ENCODE data around the gene ADGRL3. TPM values are rescaled to one million over a fixed set of nuclear protein-coding genes. Genes with fewer than 3 reads are reported as not detected.
"Not testable (repeated sequence)": the region's sequence is repeated elsewhere in the genome, so short reads cannot be mapped to it uniquely, and the experiment has no call there.

The ADGRL3 gene
- total RNA-seq, 4 donors from 2014 or later = 2.2 to 10.0 (median 4.6) TPM

- 26 to 48% methylated on average over 3 of the region's 3 CpGs for WGBS, 2 donors (ENCODE audit: low coverage in 1 of 2)
- Histone ChIP-seq H3K27ac (peak overlapping the region; percentile 35 to 70 (median 62)), H3K4me3 (peak overlapping the region in 1 of 4 donors; percentile 59), H3K4me1 (peaks cover 0 to 4% (median 1%) of the 10 kb centered on the region in 4 donors), H3K9me3 (no peaks in the 10 kb centered on the region), H3K36me3 (no peaks in the 10 kb centered on the region), H3K27me3 (peaks cover 54% of the 10 kb centered on the region)
- intact Hi-C loops (cut with DNase I; ENCODE audit: low total_unique reads) = no loop called here
- TF ChIP-seq POLR2AphosphoS5 (IDR thresholded peaks at IDR 0.05) (no peak), CTCF (IDR thresholded peaks at IDR 0.05) (no peak), POLR2A (IDR thresholded peaks at IDR 0.05) (no peak), EP300 (IDR thresholded peaks at IDR 0.05; ENCODE audit: low read depth) (no peak)
- DNase-seq = no peak
- in situ Hi-C loops (cut with MboI; ENCODE audit: low pct_ligation_motif_present in 1 of 4, low pct_unique_long_range_greater_than_20kb in 1 of 4, low sequenced_read_pairs in 3 of 4) = no loop called here
Observed at GRCh38 chr4:61203436-61203790, 3.3 kb downstream of the ADGRL3 start.

- H3K36me3 ChIP-seq = no peaks in the 10 kb centered on the region
- H3K4me1 ChIP-seq = peaks cover 0 to 4% (median 1%) of the 10 kb centered on the region in 4 donors
- H3K27ac ChIP-seq = no peak overlapping the region
- intact Hi-C loops (cut with DNase I; ENCODE audit: low total_unique reads) = no loop called here
- 58 to 70% methylated on average over 2 of the region's 2 CpGs for WGBS, 2 donors (ENCODE audit: low coverage in 1 of 2)
- H3K4me3 ChIP-seq = no peak overlapping the region
- peaks cover 43% of the 10 kb centered on the region for H3K27me3 ChIP-seq
- no peak for DNase-seq
- in situ Hi-C loops (cut with MboI; ENCODE audit: low pct_ligation_motif_present in 1 of 4, low pct_unique_long_range_greater_than_20kb in 1 of 4, low sequenced_read_pairs in 3 of 4) = no loop called here
- TF ChIP-seq POLR2AphosphoS5 (IDR thresholded peaks at IDR 0.05) (no peak), EP300 (IDR thresholded peaks at IDR 0.05; ENCODE audit: low read depth) (no peak), POLR2A (IDR thresholded peaks at IDR 0.05) (no peak), CTCF (IDR thresholded peaks at IDR 0.05) (no peak)
- H3K9me3 ChIP-seq = no peaks in the 10 kb centered on the region
Observed at GRCh38 chr4:61204353-61205060, 4.4 kb downstream of the ADGRL3 start.

- TF ChIP-seq POLR2A (IDR thresholded peaks at IDR 0.05) = no peak
- no peak for TF ChIP-seq EP300 (IDR thresholded peaks at IDR 0.05; ENCODE audit: low read depth)
- TF ChIP-seq POLR2AphosphoS5 (IDR thresholded peaks at IDR 0.05) = no peak
- no peak for TF ChIP-seq CTCF (IDR thresholded peaks at IDR 0.05)
- no peaks in the 10 kb centered on the region for H3K9me3 ChIP-seq
- H3K27me3 ChIP-seq = peaks cover 37% of the 10 kb centered on the region
- no peak for DNase-seq
- no peaks in the 10 kb centered on the region for H3K36me3 ChIP-seq
- intact Hi-C loops (cut with DNase I; ENCODE audit: low total_unique reads) (no loop called here), in situ Hi-C loops (cut with MboI; ENCODE audit: low pct_ligation_motif_present in 1 of 4, low pct_unique_long_range_greater_than_20kb in 1 of 4, low sequenced_read_pairs in 3 of 4) (no loop called here)
- H3K27ac ChIP-seq = no peak overlapping the region
- 50 to 77% methylated on average over 1 of the region's 1 CpG for WGBS, 2 donors (ENCODE audit: low coverage in 1 of 2)
- H3K4me1 ChIP-seq = peaks cover 0 to 4% (median 1%) of the 10 kb centered on the region in 4 donors
- H3K4me3 ChIP-seq = no peak overlapping the region
Observed at GRCh38 chr4:61205066-61205465, 4.9 kb downstream of the ADGRL3 start.

- H3K4me3 ChIP-seq; in situ Hi-C loops (cut with MboI; ENCODE audit: low pct_ligation_motif_present in 1 of 4, low pct_unique_long_range_greater_than_20kb in 1 of 4, low sequenced_read_pairs in 3 of 4); H3K9me3 ChIP-seq; DNase-seq; H3K4me1 ChIP-seq; intact Hi-C loops (cut with DNase I; ENCODE audit: low total_unique reads); H3K36me3 ChIP-seq; H3K27ac ChIP-seq: not testable (repeated sequence)
- peaks cover 17% of the 10 kb centered on the region for H3K27me3 ChIP-seq
Observed at GRCh38 chr4:61207156-61207555, 7.0 kb downstream of the ADGRL3 start.

Measured in transverse colon (tissue), 4 donors.